ENCODE data around the gene SORL1-AS1.

DNA sequence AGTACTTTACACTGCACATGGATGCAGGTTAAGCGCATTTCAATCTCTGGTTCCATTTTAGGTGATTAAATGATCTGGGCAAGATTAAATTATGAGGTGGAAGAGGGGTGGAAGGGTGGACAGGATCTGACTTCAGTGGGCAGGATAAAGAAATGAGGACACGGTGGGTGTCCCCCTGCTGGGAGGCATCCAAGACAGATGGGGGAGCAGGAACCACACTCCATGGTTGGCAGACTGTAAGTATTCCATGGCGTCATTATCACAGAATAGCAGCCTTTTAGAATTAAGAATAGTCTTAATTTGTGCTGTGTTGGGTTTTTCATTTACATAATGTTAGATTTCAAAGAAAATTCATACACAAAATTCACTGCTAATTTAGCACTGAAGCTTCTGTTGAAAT lies 8.2 kb downstream of the SORL1-AS1 start:
- TF ChIP-seq, protein P1, sequence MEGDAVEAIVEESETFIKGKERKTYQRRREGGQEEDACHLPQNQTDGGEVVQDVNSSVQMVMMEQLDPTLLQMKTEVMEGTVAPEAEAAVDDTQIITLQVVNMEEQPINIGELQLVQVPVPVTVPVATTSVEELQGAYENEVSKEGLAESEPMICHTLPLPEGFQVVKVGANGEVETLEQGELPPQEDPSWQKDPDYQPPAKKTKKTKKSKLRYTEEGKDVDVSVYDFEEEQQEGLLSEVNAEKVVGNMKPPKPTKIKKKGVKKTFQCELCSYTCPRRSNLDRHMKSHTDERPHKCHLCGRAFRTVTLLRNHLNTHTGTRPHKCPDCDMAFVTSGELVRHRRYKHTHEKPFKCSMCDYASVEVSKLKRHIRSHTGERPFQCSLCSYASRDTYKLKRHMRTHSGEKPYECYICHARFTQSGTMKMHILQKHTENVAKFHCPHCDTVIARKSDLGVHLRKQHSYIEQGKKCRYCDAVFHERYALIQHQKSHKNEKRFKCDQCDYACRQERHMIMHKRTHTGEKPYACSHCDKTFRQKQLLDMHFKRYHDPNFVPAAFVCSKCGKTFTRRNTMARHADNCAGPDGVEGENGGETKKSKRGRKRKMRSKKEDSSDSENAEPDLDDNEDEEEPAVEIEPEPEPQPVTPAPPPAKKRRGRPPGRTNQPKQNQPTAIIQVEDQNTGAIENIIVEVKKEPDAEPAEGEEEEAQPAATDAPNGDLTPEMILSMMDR (IDR thresholded peaks at IDR 0.05 in 4 of 5, conservative IDR thresholded peaks at IDR 0.05 in 1 of 5) = no peak
- TF ChIP-seq POLR2A (IDR thresholded peaks at IDR 0.05) = no peak

Measured in gastrocnemius medialis (tissue), 4 donors.